ENCODE results near the gene RIN1. TPM values are rescaled to one million over a fixed set of nuclear protein-coding genes. Genes with fewer than 3 reads are reported as not detected.

The RIN1 gene
- total and polyA plus RNA-seq, 2 of the 13 experiments (the other 11 are each of a cell fraction or from before 2014, with no cell fraction given), result 2.4 to 4.1 TPM

DNA sequence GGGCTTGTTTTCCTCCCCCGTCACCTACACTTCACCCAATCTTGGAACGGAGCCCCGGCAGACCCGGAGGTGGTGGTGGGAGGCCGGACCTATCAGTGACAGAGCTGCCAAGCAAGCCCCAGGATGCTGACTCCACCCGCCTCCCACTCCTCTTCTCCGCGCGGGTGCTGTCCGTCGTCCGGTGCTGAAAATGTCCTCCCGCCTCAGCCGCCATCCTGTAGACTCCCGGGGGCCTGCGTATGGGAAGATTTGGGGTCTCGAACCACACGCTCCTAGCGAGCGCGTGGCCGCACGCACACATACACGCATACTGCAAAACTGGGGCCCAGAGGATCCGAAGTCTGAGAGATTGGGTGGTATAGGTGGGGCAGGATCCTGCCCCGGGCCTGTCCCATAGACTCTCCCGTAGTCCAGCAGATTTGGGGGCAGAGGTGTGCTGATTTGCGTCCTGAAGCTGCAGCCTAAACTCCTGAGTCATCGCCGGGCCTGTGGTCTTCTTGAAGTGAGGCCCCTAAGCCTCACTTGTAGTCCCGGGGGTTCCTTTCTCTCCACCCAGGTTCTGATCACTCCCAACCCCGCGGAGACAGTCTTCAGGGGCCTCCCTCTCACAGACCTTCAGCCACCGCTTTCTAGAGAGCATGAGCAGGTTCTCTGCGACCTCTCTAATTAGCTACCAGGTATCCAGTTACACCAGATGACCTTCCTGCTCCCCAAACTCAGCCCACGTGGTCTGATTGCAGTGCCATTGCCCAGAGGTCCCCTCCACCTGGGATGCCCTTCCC is 46.5 kb downstream of the RIN1 start (continued):
- TF ChIP-seq GTF2F1 (IDR thresholded peaks at IDR 0.05; ENCODE audit: low read length), result no peak
- no peak for TF ChIP-seq ATM (IDR thresholded peaks at IDR 0.05; ENCODE audit: borderline replicate concordance)
- TF ChIP-seq, protein P1, sequence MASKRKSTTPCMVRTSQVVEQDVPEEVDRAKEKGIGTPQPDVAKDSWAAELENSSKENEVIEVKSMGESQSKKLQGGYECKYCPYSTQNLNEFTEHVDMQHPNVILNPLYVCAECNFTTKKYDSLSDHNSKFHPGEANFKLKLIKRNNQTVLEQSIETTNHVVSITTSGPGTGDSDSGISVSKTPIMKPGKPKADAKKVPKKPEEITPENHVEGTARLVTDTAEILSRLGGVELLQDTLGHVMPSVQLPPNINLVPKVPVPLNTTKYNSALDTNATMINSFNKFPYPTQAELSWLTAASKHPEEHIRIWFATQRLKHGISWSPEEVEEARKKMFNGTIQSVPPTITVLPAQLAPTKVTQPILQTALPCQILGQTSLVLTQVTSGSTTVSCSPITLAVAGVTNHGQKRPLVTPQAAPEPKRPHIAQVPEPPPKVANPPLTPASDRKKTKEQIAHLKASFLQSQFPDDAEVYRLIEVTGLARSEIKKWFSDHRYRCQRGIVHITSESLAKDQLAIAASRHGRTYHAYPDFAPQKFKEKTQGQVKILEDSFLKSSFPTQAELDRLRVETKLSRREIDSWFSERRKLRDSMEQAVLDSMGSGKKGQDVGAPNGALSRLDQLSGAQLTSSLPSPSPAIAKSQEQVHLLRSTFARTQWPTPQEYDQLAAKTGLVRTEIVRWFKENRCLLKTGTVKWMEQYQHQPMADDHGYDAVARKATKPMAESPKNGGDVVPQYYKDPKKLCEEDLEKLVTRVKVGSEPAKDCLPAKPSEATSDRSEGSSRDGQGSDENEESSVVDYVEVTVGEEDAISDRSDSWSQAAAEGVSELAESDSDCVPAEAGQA (IDR thresholded peaks at IDR 0.05; ENCODE audit: low read depth), result no peak
- TF ChIP-seq, protein P1 (CRISPR knock-in tag; IDR thresholded peaks at IDR 0.05; ENCODE audit: borderline replicate concordance), result no peak
- TF ChIP-seq HNRNPK (IDR thresholded peaks at IDR 0.05; ENCODE audit: low read depth, low read length, poor library complexity, severe bottlenecking), result no peak
- TF ChIP-seq RAD21 (CRISPR knock-in tag; IDR thresholded peaks at IDR 0.05), result no peak
- no peak; the same call in 1 of the 2 replicates for TF ChIP-seq MXD4 (CRISPR knock-in tag; IDR thresholded peaks at IDR 0.05)
- no peak for TF ChIP-seq FIP1L1 (IDR thresholded peaks at IDR 0.05; ENCODE audit: borderline replicate concordance, insufficient read depth, low read depth, low read length)
- TF ChIP-seq ZBTB3 (CRISPR knock-in tag; IDR thresholded peaks at IDR 0.05; ENCODE audit: borderline replicate concordance, low read depth), result no peak
- TF ChIP-seq, protein P2, sequence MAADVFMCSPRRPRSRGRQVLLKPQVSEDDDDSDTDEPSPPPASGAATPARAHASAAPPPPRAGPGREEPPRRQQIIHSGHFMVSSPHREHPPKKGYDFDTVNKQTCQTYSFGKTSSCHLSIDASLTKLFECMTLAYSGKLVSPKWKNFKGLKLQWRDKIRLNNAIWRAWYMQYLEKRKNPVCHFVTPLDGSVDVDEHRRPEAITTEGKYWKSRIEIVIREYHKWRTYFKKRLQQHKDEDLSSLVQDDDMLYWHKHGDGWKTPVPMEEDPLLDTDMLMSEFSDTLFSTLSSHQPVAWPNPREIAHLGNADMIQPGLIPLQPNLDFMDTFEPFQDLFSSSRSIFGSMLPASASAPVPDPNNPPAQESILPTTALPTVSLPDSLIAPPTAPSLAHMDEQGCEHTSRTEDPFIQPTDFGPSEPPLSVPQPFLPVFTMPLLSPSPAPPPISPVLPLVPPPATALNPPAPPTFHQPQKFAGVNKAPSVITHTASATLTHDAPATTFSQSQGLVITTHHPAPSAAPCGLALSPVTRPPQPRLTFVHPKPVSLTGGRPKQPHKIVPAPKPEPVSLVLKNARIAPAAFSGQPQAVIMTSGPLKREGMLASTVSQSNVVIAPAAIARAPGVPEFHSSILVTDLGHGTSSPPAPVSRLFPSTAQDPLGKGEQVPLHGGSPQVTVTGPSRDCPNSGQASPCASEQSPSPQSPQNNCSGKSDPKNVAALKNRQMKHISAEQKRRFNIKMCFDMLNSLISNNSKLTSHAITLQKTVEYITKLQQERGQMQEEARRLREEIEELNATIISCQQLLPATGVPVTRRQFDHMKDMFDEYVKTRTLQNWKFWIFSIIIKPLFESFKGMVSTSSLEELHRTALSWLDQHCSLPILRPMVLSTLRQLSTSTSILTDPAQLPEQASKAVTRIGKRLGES (CRISPR knock-in tag; IDR thresholded peaks at IDR 0.05; ENCODE audit: borderline replicate concordance), result peak; percentile 51; the same call in 1 of the 2 replicates
- peak; percentile 5; the same call in 1 of the 2 replicates for TF ChIP-seq TP53 (CRISPR knock-in tag; conservative IDR thresholded peaks at IDR 0.05)
- TF ChIP-seq ZNF724P (CRISPR knock-in tag; IDR thresholded peaks at IDR 0.05; ENCODE audit: borderline replicate concordance), result peak; percentile 66; the same call in 1 of the 2 replicates
- TF ChIP-seq, protein P3, sequence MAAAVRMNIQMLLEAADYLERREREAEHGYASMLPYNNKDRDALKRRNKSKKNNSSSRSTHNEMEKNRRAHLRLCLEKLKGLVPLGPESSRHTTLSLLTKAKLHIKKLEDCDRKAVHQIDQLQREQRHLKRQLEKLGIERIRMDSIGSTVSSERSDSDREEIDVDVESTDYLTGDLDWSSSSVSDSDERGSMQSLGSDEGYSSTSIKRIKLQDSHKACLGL (CRISPR knock-in tag; IDR thresholded peaks at IDR 0.05), result peak; percentile 91
- TF ChIP-seq, protein P4, sequence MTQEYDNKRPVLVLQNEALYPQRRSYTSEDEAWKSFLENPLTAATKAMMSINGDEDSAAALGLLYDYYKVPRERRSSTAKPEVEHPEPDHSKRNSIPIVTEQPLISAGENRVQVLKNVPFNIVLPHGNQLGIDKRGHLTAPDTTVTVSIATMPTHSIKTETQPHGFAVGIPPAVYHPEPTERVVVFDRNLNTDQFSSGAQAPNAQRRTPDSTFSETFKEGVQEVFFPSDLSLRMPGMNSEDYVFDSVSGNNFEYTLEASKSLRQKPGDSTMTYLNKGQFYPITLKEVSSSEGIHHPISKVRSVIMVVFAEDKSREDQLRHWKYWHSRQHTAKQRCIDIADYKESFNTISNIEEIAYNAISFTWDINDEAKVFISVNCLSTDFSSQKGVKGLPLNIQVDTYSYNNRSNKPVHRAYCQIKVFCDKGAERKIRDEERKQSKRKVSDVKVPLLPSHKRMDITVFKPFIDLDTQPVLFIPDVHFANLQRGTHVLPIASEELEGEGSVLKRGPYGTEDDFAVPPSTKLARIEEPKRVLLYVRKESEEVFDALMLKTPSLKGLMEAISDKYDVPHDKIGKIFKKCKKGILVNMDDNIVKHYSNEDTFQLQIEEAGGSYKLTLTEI (CRISPR knock-in tag; conservative IDR thresholded peaks at IDR 0.05), result no peak
- TF ChIP-seq ZNF761 (CRISPR knock-in tag; conservative IDR thresholded peaks at IDR 0.05), result no peak
- TF ChIP-seq, protein P5, sequence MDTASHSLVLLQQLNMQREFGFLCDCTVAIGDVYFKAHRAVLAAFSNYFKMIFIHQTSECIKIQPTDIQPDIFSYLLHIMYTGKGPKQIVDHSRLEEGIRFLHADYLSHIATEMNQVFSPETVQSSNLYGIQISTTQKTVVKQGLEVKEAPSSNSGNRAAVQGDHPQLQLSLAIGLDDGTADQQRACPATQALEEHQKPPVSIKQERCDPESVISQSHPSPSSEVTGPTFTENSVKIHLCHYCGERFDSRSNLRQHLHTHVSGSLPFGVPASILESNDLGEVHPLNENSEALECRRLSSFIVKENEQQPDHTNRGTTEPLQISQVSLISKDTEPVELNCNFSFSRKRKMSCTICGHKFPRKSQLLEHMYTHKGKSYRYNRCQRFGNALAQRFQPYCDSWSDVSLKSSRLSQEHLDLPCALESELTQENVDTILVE (CRISPR knock-in tag; IDR thresholded peaks at IDR 0.05), result peak; percentile 58; the same call in 1 of the 2 replicates

Data from HepG2 (cell line).